CD4-positive, alpha-beta memory T cell (primary cell): ENCODE data around the gene TRERF1. TPM values are rescaled to one million over a fixed set of nuclear protein-coding genes. Genes with fewer than 3 reads are reported as not detected.
"Not testable (repeated sequence)": the region's sequence is repeated elsewhere in the genome, so short reads cannot be mapped to it uniquely, and the experiment has no call there.

ENCODE experiments used
- CTCF ChIA-PET: fragments of 350-600 bp; sonication (Branson Sonifier 250); formaldehyde crosslinking; loops from one replicate; lab custom pipeline; 2021; ENCODE audit warnings: inconsistent platforms; ENCODE audit not compliant: partially characterized antibody; lab: Charles Lee
- POLR2A ChIA-PET: fragments of 350-600 bp; sonication (Branson Sonifier 250); formaldehyde crosslinking; loops from one replicate; lab custom pipeline; 2021; ENCODE audit not compliant: partially characterized antibody; lab: Charles Lee
- DNase-seq, 5 donors: peaks; one replicate each; pipeline versions ENCODE4 v3.0.0 to v3.0.0-alpha.2; 2020 to 2022; ENCODE audit warnings: mixed read lengths in 1 of 5
- H3K27ac ChIP-seq: one replicate; pipeline ENCODE4 v1.7.0; 2013; ENCODE audit warnings: low read depth, low read length
- H3K27me3 ChIP-seq: 2 replicates; pipeline ENCODE4 v1.7.0; 2013; ENCODE audit warnings: mild to moderate bottlenecking, low read length, moderate library complexity; ENCODE audit not compliant: insufficient read depth
- H3K36me3 ChIP-seq: 2 replicates; pipeline ENCODE4 v1.7.0; 2013; ENCODE audit warnings: mild to moderate bottlenecking, low read length, moderate library complexity; ENCODE audit not compliant: insufficient read depth
- H3K4me1 ChIP-seq: 2 replicates; pipeline ENCODE4 v1.7.0; 2013; ENCODE audit warnings: mild to moderate bottlenecking, low read length, moderate library complexity; ENCODE audit not compliant: insufficient read depth
- H3K4me3 ChIP-seq, 2 donors: one replicate each; pipeline ENCODE4 v1.7.0; 2013; ENCODE audit warnings: low read length in 2 of 2, mild to moderate bottlenecking in 1 of 2
- H3K9me3 ChIP-seq, 2 donors: one replicate each; pipeline ENCODE4 v1.7.0; 2013; ENCODE audit warnings: low read length in 2 of 2, control low read depth in 1 of 2; ENCODE audit not compliant: control insufficient read depth in 1 of 2
- H3K27ac Mint-ChIP-seq, 7 donors: one replicate each; pipeline ENCODE4 v1.8.0; 2020 to 2021; ENCODE audit warnings: mixed read lengths in 7 of 7, mild to moderate bottlenecking in 6 of 7, inconsistent platforms in 3 of 7, moderate library complexity in 3 of 7
- H3K27me3 Mint-ChIP-seq, 2 donors: one replicate each; pipeline ENCODE4 v1.8.0; 2020 to 2021; ENCODE audit warnings: mixed read lengths in 2 of 2
- H3K36me3 Mint-ChIP-seq, 2 donors: one replicate each; pipeline ENCODE4 v1.8.0; 2020 to 2021; ENCODE audit warnings: mixed read lengths in 2 of 2, inconsistent platforms in 1 of 2, mild to moderate bottlenecking in 1 of 2
- H3K4me1 Mint-ChIP-seq, 4 donors: one replicate each; pipeline ENCODE4 v1.8.0; 2020 to 2021; ENCODE audit warnings: mixed read lengths in 4 of 4, mild to moderate bottlenecking in 1 of 4
- H3K4me3 Mint-ChIP-seq, 8 donors: one replicate each; pipeline ENCODE4 v1.8.0; 2020 to 2021; ENCODE audit warnings: mixed read lengths in 8 of 8, mild to moderate bottlenecking in 7 of 8, moderate library complexity in 6 of 8, inconsistent platforms in 3 of 8
- H3K9me3 Mint-ChIP-seq, 8 donors: one replicate each; pipeline ENCODE4 v1.8.0; 2020 to 2021; ENCODE audit warnings: mixed read lengths in 8 of 8, mild to moderate bottlenecking in 5 of 8, inconsistent platforms in 3 of 8, moderate library complexity in 1 of 8
- intact Hi-C: fragments of 100-400 bp; cut with micrococcal nuclease; formaldehyde crosslinking; loops from one replicate; pipeline ENCODE4 v1.15.1; 2023
- polyA plus RNA-seq, 2 donors: library from polyadenylated mRNA; unstranded; fragments of 300-500 nt; fragmentation: Illumina TruSeq; gene quantifications; one replicate each; pipeline ENCODE4 v1.2.3, GENCODE V29; 2021
- total RNA-seq, 2 experiments: library from RNA; stranded (reverse); gene quantifications; one replicate each; pipeline ENCODE4 v1.2.3, GENCODE V29; 2021

The TRERF1 gene
- total and polyA plus RNA-seq, 4 experiments from 2014 or later: 1.1 to 28.3 (median 17.4) TPM

GRCh38 chr6:42199106-42199981 lies 252.4 kb downstream of the TRERF1 start:
- no peak for DNase-seq
- Histone ChIP-seq H3K36me3 (no peaks in the 10 kb centered on the region), H3K27ac (no peak overlapping the region), H3K4me3 (no peak overlapping the region), H3K27me3 (no peaks in the 10 kb centered on the region), H3K9me3 (no peaks in the 10 kb centered on the region), H3K4me1 (no peaks in the 10 kb centered on the region)
- H3K4me1 Mint-ChIP-seq: peaks cover 0 to 8% (median 0%) of the 10 kb centered on the region in 4 donors
- H3K27ac Mint-ChIP-seq: no peak overlapping the region
- H3K4me3 Mint-ChIP-seq: no peak overlapping the region
- peaks cover 15 to 18% of the 10 kb centered on the region in 2 donors for H3K36me3 Mint-ChIP-seq
- ChIA-PET POLR2A (interaction anchor here (0.6 kb wide), 1 partner anchor 18 kb away, joined by 3 read pairs; the partner anchor contains the start of gene MRPS10), CTCF (interaction anchor here (0.7 to 1.0 kb wide), 2 partner anchors 60 to 348 kb away, joined by 3 to 4 read pairs; no protein-coding TSS in a partner anchor)
- no peaks in the 10 kb centered on the region for H3K27me3 Mint-ChIP-seq
- intact Hi-C loops: no loop called here
- peaks cover 0 to 9% (median 3%) of the 10 kb centered on the region in 8 donors for H3K9me3 Mint-ChIP-seq

GRCh38 chr6:42197555-42198362 lies 254.0 kb downstream of the TRERF1 start:
- H3K27ac ChIP-seq: no peak overlapping the region
- Mint-ChIP-seq H3K27me3 (no peaks in the 10 kb centered on the region), H3K4me3 (no peak overlapping the region), H3K4me1 (peaks cover 0 to 8% (median 0%) of the 10 kb centered on the region in 4 donors), H3K36me3 (peaks cover 14 to 15% of the 10 kb centered on the region in 2 donors), H3K27ac (no peak overlapping the region), H3K9me3 (peaks cover 0 to 9% (median 3%) of the 10 kb centered on the region in 8 donors)
- H3K36me3 ChIP-seq: no peaks in the 10 kb centered on the region
- H3K4me1 ChIP-seq: no peaks in the 10 kb centered on the region
- DNase-seq: peak in 2 of 5 donors; percentile 10 to 55
- no peaks in the 10 kb centered on the region for H3K27me3 ChIP-seq
- H3K4me3 ChIP-seq: no peak overlapping the region
- ChIA-PET POLR2A (no interaction called here), CTCF (no interaction called here)
- intact Hi-C loops: no loop called here
- no peaks in the 10 kb centered on the region for H3K9me3 ChIP-seq

- Mint-ChIP-seq H3K4me1 (peaks cover 0 to 6% (median 0%) of the 10 kb centered on the region in 4 donors), H3K27ac (no peak overlapping the region), H3K36me3 (peaks cover 5 to 11% of the 10 kb centered on the region in 2 donors), H3K4me3 (no peak overlapping the region), H3K27me3 (no peaks in the 10 kb centered on the region), H3K9me3 (peaks cover 0 to 5% (median 2%) of the 10 kb centered on the region in 8 donors)
- H3K36me3 ChIP-seq: no peaks in the 10 kb centered on the region
- no peaks in the 10 kb centered on the region for H3K9me3 ChIP-seq
- no peaks in the 10 kb centered on the region for H3K4me1 ChIP-seq
- intact Hi-C loops: no loop called here
- H3K4me3 ChIP-seq: no peak overlapping the region
- no peak overlapping the region for H3K27ac ChIP-seq
- H3K27me3 ChIP-seq: no peaks in the 10 kb centered on the region
- no peak for DNase-seq
- ChIA-PET POLR2A (no interaction called here), CTCF (interaction anchor here (0.7 to 1.1 kb wide), 3 partner anchors 19 to 366 kb away, joined by 3 to 4 read pairs (median 3); no protein-coding TSS in a partner anchor)
These were observed 256.3 kb downstream of the TRERF1 start for GRCh38 chr6:42195415-42195814.

GRCh38 chr6:42194056-42194455 lies 257.7 kb downstream of the TRERF1 start:
- Histone ChIP-seq H3K27ac (no peak overlapping the region), H3K27me3 (no peaks in the 10 kb centered on the region), H3K9me3 (no peaks in the 10 kb centered on the region), H3K4me1 (no peaks in the 10 kb centered on the region), H3K4me3 (no peak overlapping the region), H3K36me3 (no peaks in the 10 kb centered on the region)
- DNase-seq: no peak
- Mint-ChIP-seq H3K4me1 (no peaks in the 10 kb centered on the region), H3K27ac (peak overlapping the region in 1 of 7 donors; percentile 61), H3K36me3 (peaks cover 0 to 4% of the 10 kb centered on the region in 2 donors), H3K4me3 (no peak overlapping the region), H3K9me3 (no peaks in the 10 kb centered on the region), H3K27me3 (no peaks in the 10 kb centered on the region)
- CTCF ChIA-PET: no interaction called here
- POLR2A ChIA-PET: no interaction called here
- intact Hi-C loops: no loop called here

- POLR2A ChIA-PET: no interaction called here
- no peaks in the 10 kb centered on the region for H3K9me3 Mint-ChIP-seq
- no peak overlapping the region for H3K27ac Mint-ChIP-seq
These were observed 258.2 kb downstream of the TRERF1 start for GRCh38 chr6:42193491-42193894.

GRCh38 chr6:42192385-42192784 lies 259.3 kb downstream of the TRERF1 start:
- H3K4me1 Mint-ChIP-seq, H3K27ac Mint-ChIP-seq, POLR2A ChIA-PET, H3K27ac ChIP-seq, H3K4me3 Mint-ChIP-seq, DNase-seq, H3K9me3 Mint-ChIP-seq, H3K4me3 ChIP-seq, H3K27me3 Mint-ChIP-seq, H3K36me3 ChIP-seq, intact Hi-C loops, H3K27me3 ChIP-seq, H3K9me3 ChIP-seq, H3K4me1 ChIP-seq, CTCF ChIA-PET, H3K36me3 Mint-ChIP-seq: not testable (repeated sequence)

More at GRCh38 chr6:42193491-42193894, 258.2 kb downstream of the TRERF1 start:
- CTCF ChIA-PET: no interaction called here
- Mint-ChIP-seq H3K27me3 (no peaks in the 10 kb centered on the region), H3K4me1 (no peaks in the 10 kb centered on the region), H3K36me3 (peaks cover 0 to 4% of the 10 kb centered on the region in 2 donors), H3K4me3 (no peak overlapping the region)
- no peak overlapping the region for H3K4me3 ChIP-seq
- no peaks in the 10 kb centered on the region for H3K9me3 ChIP-seq
- H3K27me3 ChIP-seq: no peaks in the 10 kb centered on the region
- no peaks in the 10 kb centered on the region for H3K36me3 ChIP-seq
- no peak for DNase-seq
- H3K4me1 ChIP-seq: no peaks in the 10 kb centered on the region
- no peak overlapping the region for H3K27ac ChIP-seq
- intact Hi-C loops: no loop called here
